WI38 (cell line): Measurements from ENCODE around the gene IFNAR1.

Experiments used
- H3K4me3 ChIP-seq: 2 replicates; pipeline ENCODE4 v1.5.1; 2011; ENCODE audit warnings: low read depth, mild to moderate bottlenecking, control low read depth, low read length
- CTCF ChIP-seq: IDR thresholded peaks from 2 replicates; pipeline ENCODE4 v1.5.1; 2012; ENCODE audit warnings: low read depth, mild to moderate bottlenecking, control low read depth, low read length

Gene IFNAR1

GRCh38 chr21:33345751-33346238 is 21.0 kb downstream of the IFNAR1 start:
- no peak overlapping the region for H3K4me3 ChIP-seq
- no peak for TF ChIP-seq CTCF

- H3K4me3 ChIP-seq: no peak overlapping the region
- TF ChIP-seq CTCF: no peak
Measured at GRCh38 chr21:33348706-33349105, 23.9 kb downstream of the IFNAR1 start.

GRCh38 chr21:33350676-33351075 is 25.9 kb downstream of the IFNAR1 start:
- TF ChIP-seq CTCF: no peak
- no peak overlapping the region for H3K4me3 ChIP-seq

- TF ChIP-seq CTCF: no peak
Measured at GRCh38 chr21:33355355-33355754, 30.6 kb downstream of the IFNAR1 start.

GRCh38 chr21:33355996-33356395 is 31.2 kb downstream of the IFNAR1 start:
- no peak for TF ChIP-seq CTCF

More at GRCh38 chr21:33355355-33355754, 30.6 kb downstream of the IFNAR1 start:
- H3K4me3 ChIP-seq: no peak overlapping the region

GRCh38 chr21:33357177-33357576 is 32.4 kb downstream of the IFNAR1 start:
- no peak overlapping the region for H3K4me3 ChIP-seq
- TF ChIP-seq CTCF: no peak

More at GRCh38 chr21:33355996-33356395, 31.2 kb downstream of the IFNAR1 start:
- no peak overlapping the region for H3K4me3 ChIP-seq

GRCh38 chr21:33359446-33359845 is 34.7 kb downstream of the IFNAR1 start:
- no peak for TF ChIP-seq CTCF
- no peak overlapping the region for H3K4me3 ChIP-seq
